H1 (cell line): ENCODE data around the gene HTR2C.

Source experiments
- ATF3 ChIP-seq: IDR thresholded peaks from 2 replicates; pipeline ENCODE4 v1.6.1; 2011; ENCODE audit warnings: low read depth, mild to moderate bottlenecking, low read length; ENCODE audit not compliant: insufficient read depth
- CTBP2 ChIP-seq: IDR thresholded peaks from 2 replicates; pipeline ENCODE4 v1.7.0; 2011; ENCODE audit warnings: borderline replicate concordance, mild to moderate bottlenecking, moderate library complexity, mixed read lengths, low read length; ENCODE audit not compliant: insufficient read depth, insufficient read length
- CTCF ChIP-seq, 3 experiments: IDR thresholded peaks; 1 replicate in 2 of 3; 2 replicates in 1 of 3; pipeline versions ENCODE4 v1.5.1 to v1.6.1; 2011; ENCODE audit warnings: low read length in 3 of 3, mild to moderate bottlenecking in 3 of 3, inconsistent platforms in 2 of 3, low read depth in 1 of 3, moderate library complexity in 1 of 3; ENCODE audit not compliant: insufficient read depth in 1 of 3; ENCODE audit errors: control extremely low read depth in 1 of 3
- EP300 ChIP-seq, 2 experiments: IDR thresholded peaks; 1 replicate in 1 of 2; 2 replicates in 1 of 2; pipeline ENCODE4 v1.6.1; 2011 to 2012; ENCODE audit warnings: low read depth in 2 of 2, low read length in 2 of 2, mild to moderate bottlenecking in 2 of 2, borderline replicate concordance in 1 of 2, inconsistent platforms in 1 of 2, moderate library complexity in 1 of 2
- GABPA ChIP-seq: IDR thresholded peaks from 2 replicates; pipeline ENCODE4 v1.6.1; 2011; ENCODE audit warnings: mild to moderate bottlenecking, low read length, moderate library complexity, borderline replicate concordance; ENCODE audit not compliant: insufficient read depth
- HDAC2 ChIP-seq, 2 experiments: fragments of 300-600 bp in 1 of 2; sonication (generic) in 1 of 2; IDR thresholded peaks; 2 replicates each; pipeline ENCODE4 v1.6.1; 2011 to 2012; ENCODE audit warnings: low read depth in 2 of 2, low read length in 2 of 2, mild to moderate bottlenecking in 2 of 2, moderate library complexity in 2 of 2, borderline replicate concordance in 1 of 2, inconsistent platforms in 1 of 2
- POLR2A ChIP-seq, 2 experiments: IDR thresholded peaks; 1 replicate in 1 of 2; 2 replicates in 1 of 2; pipeline ENCODE4 v1.6.1; 2011; ENCODE audit warnings: low read depth in 2 of 2, low read length in 2 of 2, mild to moderate bottlenecking in 2 of 2; ENCODE audit errors: control extremely low read depth in 1 of 2
- RXRA ChIP-seq: IDR thresholded peaks from 2 replicates; pipeline ENCODE4 v1.6.1; 2011; ENCODE audit warnings: low read depth, mild to moderate bottlenecking, low read length, moderate library complexity; ENCODE audit not compliant: insufficient read depth
- SIRT6 ChIP-seq: IDR thresholded peaks from one replicate; pipeline ENCODE4 v1.7.1; 2012; ENCODE audit warnings: low read length, inconsistent platforms

DNA sequence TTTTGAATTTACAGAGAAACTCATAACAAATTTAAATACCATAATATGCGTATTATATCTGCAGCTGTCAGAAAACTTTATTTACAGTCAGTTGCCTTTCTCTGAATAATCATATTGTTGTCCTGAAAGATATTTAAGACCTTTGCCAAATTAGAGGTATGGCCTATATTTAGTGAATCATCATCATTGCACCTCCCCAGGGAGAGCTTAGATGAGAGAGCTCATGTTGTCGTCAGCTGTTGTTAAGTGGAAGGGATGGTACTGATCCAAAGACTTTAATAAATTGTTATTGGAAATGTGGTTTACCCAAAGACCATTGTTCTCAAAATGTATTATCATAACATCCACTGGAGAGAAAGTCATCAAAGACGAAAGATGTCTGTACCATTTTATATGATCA, 128.6 kb downstream of the HTR2C start:
- TF ChIP-seq EP300 (IDR thresholded peaks at IDR 0.05; ENCODE audit: borderline replicate concordance in 1 of 2, low read depth in 2 of 2, low read length in 2 of 2) (no peak), RXRA (no peak), CTCF (IDR thresholded peaks at IDR 0.05; ENCODE audit: control extremely low read depth in 1 of 3, insufficient read depth in 1 of 3, low read depth in 1 of 3, low read length in 3 of 3) (no peak), HDAC2 (IDR thresholded peaks at IDR 0.05; ENCODE audit: borderline replicate concordance in 1 of 2, low read depth in 2 of 2, low read length in 2 of 2) (no peak), POLR2A (IDR thresholded peaks at IDR 0.05; ENCODE audit: control extremely low read depth in 1 of 2, low read depth in 2 of 2, low read length in 2 of 2) (no peak), SIRT6 (no peak), GABPA (no peak), ATF3 (no peak), CTBP2 (no peak)
